ENCODE data around the gene CPA2.
"Not testable (repeated sequence)": the region's sequence is repeated elsewhere in the genome, so short reads cannot be mapped to it uniquely, and the experiment has no call there.

Gene CPA2

GRCh38 chr7:130266258-130266960 lies at the start of gene CPA2:
Gene CPA2 (plus strand): TSS chr7:130266863. CDS start chr7:130266882, 19 bp downstream.
- no peak for DNase-seq

- no peak for DNase-seq
Measured at GRCh38 chr7:130218806-130219620, 47.6 kb upstream of the CPA2 start.

- DNase-seq: no peak
Measured at GRCh38 chr7:130219871-130220270, 46.8 kb upstream of the CPA2 start.

- DNase-seq: no peak
Measured at GRCh38 chr7:130221746-130222145, 44.9 kb upstream of the CPA2 start.

DNA sequence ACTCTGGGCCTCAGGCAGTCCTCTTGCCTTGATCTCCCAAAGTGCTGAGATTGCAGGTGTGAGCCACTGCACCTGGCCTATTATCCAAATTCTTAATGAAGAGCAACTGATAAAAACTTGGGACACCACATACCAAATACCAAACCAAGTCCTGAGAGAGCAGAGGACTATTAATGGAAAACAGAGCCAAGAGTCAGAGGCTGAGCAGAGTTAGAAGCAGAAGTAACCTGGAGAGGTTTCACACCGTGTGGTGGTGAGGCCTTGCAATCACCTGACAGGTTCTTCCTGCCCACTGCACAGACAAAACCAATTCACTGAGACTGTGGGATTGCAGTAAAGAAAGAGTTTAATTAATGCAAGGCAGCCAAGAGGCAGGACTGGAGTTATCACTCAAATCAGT lies 43.0 kb upstream of the CPA2 start:
- DNase-seq: no peak

- DNase-seq: no peak
Measured at GRCh38 chr7:130224210-130224609, 42.5 kb upstream of the CPA2 start.

DNA sequence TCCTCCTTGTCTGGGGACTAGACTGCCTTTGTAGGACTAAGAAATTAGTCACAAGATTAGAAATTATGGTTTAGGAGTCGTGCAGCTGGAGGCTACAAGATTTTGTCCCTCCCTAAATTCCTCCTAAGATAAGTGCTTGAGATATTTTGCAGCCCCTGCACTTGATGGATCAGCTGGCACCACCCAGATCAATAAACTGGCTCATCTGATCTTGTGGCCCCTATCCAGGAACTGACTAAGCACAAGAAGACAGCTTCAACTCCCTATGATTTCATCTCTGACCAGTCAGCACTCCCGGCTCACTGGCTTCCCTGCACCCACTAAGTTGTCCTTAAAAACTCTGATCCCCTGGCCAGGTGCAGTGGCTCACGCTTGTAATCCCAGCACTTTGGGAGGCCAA lies 41.7 kb upstream of the CPA2 start:
- DNase-seq: not testable (repeated sequence)

DNA sequence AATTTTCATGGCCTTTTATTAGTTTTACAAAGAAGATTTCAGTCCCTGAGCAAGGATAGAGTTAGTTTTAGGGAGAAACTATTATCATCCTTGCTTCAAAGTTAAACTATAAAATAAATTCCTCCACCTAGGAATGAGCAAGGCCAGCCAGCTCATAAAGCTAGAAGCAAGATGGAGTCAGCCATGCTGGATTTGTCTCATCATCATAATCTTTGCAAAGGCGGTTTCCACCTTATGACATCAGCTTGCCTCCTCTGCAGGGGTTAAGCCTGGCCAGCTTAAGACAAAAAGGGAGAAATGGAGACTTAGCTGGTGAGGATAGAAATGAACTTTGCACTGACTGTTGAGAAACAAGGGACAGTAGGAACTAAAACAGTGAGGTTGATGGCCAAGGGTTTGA lies 40.3 kb upstream of the CPA2 start:
- no peak for DNase-seq

DNA sequence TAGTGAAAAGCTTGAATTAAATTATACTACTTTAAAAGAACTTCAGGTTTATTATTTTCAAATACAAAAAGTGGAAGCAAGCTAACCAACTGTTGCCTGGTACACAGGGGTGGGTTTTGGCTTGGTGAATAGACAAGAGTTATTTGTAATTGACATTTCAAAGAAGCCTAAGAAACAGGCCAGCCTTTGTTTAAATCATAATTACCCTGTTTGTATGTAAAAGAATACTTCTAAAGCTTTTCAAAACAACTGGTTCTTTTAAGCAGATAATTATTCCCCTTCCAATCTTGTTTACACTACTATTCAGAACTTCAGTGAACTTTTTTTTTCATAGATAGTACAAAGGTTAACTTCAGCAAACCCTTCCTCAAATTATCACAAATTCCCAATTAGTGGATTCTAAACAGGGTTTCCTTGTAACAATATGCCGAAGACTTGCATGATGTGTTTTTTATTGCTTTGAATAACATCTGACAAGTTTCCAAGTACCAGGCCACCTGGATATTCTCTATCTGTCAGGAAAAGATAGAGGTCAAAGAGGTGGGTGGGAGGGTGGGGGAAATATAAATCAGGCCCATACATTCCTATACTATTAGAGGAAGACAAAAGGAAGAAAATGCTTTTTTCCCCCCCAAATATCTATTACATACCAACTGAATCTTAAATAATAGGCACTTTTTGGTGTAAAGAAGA lies 38.6 kb upstream of the CPA2 start:
- no peak for DNase-seq

DNA sequence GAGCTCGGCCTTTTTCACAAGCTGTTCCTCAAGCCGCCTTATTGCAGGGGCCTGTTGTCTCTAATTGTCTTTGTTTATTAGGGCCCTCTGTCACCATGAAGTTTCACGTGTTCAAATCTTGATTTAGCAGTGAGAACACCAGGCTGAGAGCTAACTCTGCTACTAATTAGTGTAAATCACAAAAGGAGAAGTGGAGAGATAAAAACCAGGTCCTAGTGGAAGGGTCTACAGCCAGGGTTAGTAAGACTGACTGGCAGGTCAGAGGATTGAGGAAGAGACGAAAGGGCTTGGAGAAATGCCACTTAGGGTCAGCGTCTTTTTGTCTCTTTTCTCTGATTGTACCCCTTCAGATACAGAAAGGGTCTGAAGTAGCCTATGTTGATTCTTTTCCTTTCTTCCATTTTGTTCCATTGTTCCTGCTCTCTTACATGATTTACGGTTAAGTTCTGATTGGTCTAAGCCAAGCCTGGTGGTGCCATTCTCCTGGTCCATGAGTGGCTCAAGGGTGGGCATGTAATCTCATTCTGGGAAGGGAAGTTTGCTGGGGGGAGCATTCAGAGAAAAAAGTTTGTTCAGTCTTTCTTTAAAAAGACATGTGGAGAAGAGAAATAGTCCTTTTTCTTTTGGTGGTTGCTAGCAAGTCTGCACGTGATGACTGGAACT lies 37.7 kb upstream of the CPA2 start:
- no peak for DNase-seq

DNA sequence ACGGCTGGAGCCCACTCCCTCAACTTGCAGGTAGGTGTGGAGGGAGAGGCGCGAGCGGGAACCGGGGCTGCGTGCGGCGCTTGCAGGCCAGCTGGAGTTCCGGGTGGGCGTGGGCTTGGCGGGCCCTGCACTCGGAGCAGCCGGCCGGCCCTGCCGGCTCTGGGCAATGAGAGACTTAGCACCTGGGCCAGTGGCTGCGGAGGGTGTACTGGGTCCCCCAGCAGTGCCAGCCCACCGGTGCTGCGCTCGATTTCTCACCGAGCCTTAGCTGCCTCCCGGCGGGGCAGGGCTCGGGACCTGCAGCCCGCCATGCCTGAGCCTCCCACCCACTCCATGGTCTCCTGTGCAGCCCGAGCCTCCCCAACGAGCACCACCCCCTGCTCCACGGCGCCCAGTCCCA lies 36.7 kb upstream of the CPA2 start:
- DNase-seq: not testable (repeated sequence)

- DNase-seq: no peak
Measured at GRCh38 chr7:130231792-130232191, 34.9 kb upstream of the CPA2 start.

- no peak for DNase-seq
Measured at GRCh38 chr7:130232209-130232608, 34.5 kb upstream of the CPA2 start.

DNA sequence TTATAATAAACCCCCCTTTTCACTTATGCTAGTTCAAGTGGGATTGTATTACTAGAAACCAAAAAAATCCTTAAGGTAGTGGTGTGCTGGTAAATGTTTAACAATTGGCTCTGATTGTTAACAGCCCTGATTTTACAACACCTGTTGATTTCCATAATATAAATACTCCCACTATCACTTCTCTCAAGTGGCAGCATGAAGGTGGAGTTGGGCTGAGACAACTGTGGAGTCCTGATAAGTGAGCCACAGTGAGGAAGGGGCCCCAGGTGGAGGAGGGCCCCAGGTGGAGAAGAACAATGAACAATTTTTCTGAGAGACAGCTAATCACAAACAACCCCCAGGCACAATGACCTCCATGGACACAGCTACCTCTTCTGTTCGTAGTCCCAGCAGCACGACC lies 32.6 kb upstream of the CPA2 start:
- DNase-seq: no peak

DNA sequence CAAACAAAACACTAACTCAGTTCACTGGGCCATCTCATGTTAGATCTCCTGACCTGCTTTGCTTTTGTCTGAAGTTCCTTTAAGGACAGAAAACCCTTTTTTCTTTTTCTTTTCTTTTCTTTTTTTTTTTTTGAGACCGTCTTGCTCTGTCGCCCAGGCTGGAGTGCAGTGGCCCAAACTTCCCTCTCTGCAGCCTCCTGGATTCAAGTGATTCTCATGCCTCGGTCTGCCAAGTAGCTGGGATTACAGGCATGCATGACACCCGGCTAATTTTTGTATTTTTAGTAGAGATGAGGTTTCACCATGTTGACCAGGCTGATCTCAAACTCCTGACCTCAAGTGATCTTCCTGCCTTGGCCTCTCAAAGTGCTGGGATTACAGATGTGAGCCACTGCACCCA lies 30.3 kb upstream of the CPA2 start:
- DNase-seq: not testable (repeated sequence)

- DNase-seq: no peak
Measured at GRCh38 chr7:130240240-130240639, 26.4 kb upstream of the CPA2 start.

GRCh38 chr7:130242198-130243014 lies 24.3 kb upstream of the CPA2 start:
- peak; percentile 66 for DNase-seq

GRCh38 chr7:130243486-130243885 lies 23.2 kb upstream of the CPA2 start:
- DNase-seq: peak; percentile 10

DNA sequence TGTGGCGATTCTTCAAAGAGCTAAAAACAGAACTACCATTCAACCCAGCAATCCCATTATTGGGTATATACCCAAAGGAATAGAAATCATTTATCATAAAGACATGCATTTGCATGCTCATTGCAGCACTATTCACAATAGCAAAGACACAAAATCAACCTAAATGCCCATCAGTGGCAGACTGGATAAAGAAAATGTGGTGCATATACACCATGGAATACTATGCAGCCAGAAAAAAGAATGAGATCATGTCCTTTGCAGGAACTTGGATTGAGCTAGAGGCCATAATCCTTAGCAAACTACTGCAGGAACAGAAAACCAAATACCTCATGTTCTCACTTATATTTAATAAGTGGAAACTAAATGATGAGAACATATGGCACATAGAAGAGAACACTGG lies 20.2 kb upstream of the CPA2 start:
- DNase-seq: not testable (repeated sequence)

- not testable (repeated sequence) for DNase-seq
Measured at GRCh38 chr7:130248842-130249241, 17.8 kb upstream of the CPA2 start.

DNA sequence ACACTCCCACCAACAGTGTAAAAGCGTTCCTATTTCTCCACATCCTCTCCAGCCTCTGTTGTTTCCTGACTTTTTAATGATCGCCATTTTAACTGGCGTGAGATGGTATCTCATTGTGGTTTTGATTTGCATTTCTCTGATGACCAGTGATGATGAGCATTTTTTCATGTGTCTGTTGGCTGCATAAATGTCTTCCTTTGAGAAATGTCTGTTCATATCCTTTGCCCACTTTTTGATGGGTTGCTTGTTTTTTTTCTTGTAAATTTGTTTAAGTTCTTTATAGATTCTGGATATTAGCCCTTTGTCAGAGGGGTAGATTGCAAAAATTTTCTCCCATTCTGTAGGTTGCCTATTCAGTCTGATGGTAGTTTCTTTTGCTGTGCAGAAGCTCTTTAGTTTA lies 17.0 kb upstream of the CPA2 start:
- DNase-seq: not testable (repeated sequence)

DNA sequence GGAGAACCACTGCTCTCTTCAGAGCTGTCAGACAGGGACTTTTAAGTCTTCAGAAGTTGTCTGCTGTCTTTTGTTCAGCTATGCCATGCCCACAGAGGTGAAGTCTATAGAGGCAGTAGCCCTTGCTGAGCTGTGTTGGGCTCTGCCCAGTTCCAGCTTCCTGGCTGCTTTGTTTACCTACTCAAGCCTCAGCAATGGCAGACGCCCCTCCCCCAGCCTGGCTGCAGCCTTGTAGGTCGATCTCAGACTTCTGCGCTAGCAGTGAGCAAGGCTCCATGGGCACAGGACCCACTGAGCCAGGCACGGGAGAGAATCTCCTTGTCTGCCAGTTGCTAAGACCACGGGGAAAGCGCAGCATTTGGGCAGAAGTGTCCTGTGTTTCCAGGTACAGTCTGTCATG lies 12.1 kb upstream of the CPA2 start:
- no peak for DNase-seq

Data from fibroblast of skin of right quadriceps (primary cell).